GM23338 (cell line): ENCODE data around the gene ORM1. TPM values are rescaled to one million over a fixed set of nuclear protein-coding genes. Genes with fewer than 3 reads are reported as not detected.

Experiments used
- ATAC-seq: fragments of 200-7000 bp; cut with Tn5 transposase; 3 replicates; pipeline ENCODE4 v1.9.1; 2020
- DNase-seq: peaks from one replicate; pipeline ENCODE4 v3.0.0-alpha.2; 2015; ENCODE audit warnings: low spot score
- H2AFZ ChIP-seq: fragments of 200-600 bp; sonication (generic); 2 replicates; pipeline ENCODE4 v1.8.0; 2016; ENCODE audit warnings: antibody characterized with exemption, mild to moderate bottlenecking, moderate library complexity
- H3F3A ChIP-seq: fragments of 200-600 bp; sonication (generic); replicated peaks from 2 replicates; pipeline ENCODE4 v1.8.0; 2017; ENCODE audit warnings: antibody characterized with exemption, mixed run types, low read depth
- H3K27ac ChIP-seq: fragments of 200-600 bp; sonication (generic); 2 replicates; pipeline ENCODE4 v1.6.1; 2016; ENCODE audit warnings: low read depth
- H3K27me3 ChIP-seq: fragments of 200-600 bp; sonication (generic); 2 replicates; pipeline ENCODE4 v1.8.0; 2016; ENCODE audit warnings: mild to moderate bottlenecking, mixed run types, moderate library complexity; ENCODE audit not compliant: insufficient read depth
- H3K36me3 ChIP-seq: fragments of 200-600 bp; sonication (generic); 2 replicates; pipeline ENCODE4 v1.8.0; 2016; ENCODE audit warnings: mild to moderate bottlenecking; ENCODE audit not compliant: insufficient read depth
- H3K4me1 ChIP-seq: fragments of 200-600 bp; sonication (generic); 2 replicates; pipeline ENCODE4 v1.8.0; 2016; ENCODE audit warnings: mild to moderate bottlenecking, moderate library complexity; ENCODE audit not compliant: insufficient read depth
- H3K4me2 ChIP-seq: fragments of 200-600 bp; sonication (generic); 2 replicates; pipeline ENCODE4 v1.7.1; 2017; ENCODE audit warnings: mixed run types
- H3K4me3 ChIP-seq: fragments of 200-600 bp; sonication (generic); 2 replicates; pipeline ENCODE4 v1.6.1; 2016; ENCODE audit warnings: mixed run types
- H3K79me2 ChIP-seq: fragments of 200-600 bp; sonication (generic); replicated peaks from 2 replicates; pipeline ENCODE4 v1.8.0; 2017; ENCODE audit warnings: mild to moderate bottlenecking; ENCODE audit not compliant: insufficient read depth
- H3K9me2 ChIP-seq: fragments of 200-600 bp; sonication (generic); 2 replicates; pipeline ENCODE4 v1.8.0; 2017; ENCODE audit not compliant: insufficient read depth
- H4K20me1 ChIP-seq: fragments of 200-600 bp; sonication (generic); replicated peaks from 2 replicates; pipeline ENCODE4 v1.8.0; 2017; ENCODE audit warnings: mild to moderate bottlenecking; ENCODE audit not compliant: insufficient read depth
- H3K27ac Mint-ChIP-seq: 2 replicates; pipeline ENCODE4 v1.8.0; 2020; ENCODE audit warnings: inconsistent platforms, mild to moderate bottlenecking, moderate library complexity, mixed read lengths
- H3K27me3 Mint-ChIP-seq: 3 replicates; pipeline ENCODE4 v1.8.0; 2022; ENCODE audit warnings: low read depth, mild to moderate bottlenecking, moderate library complexity, mixed read lengths, inconsistent platforms; ENCODE audit not compliant: insufficient read depth, poor library complexity
- H3K36me3 Mint-ChIP-seq: 3 replicates; pipeline ENCODE4 v1.8.0; 2021; ENCODE audit warnings: low read depth, mild to moderate bottlenecking, inconsistent platforms, moderate library complexity, mixed read lengths
- H3K4me1 Mint-ChIP-seq: 3 replicates; pipeline ENCODE4 v1.8.0; 2020; ENCODE audit warnings: mild to moderate bottlenecking, inconsistent platforms, mixed read lengths
- H3K4me3 Mint-ChIP-seq: 3 replicates; pipeline ENCODE4 v1.8.0; 2021; ENCODE audit warnings: moderate library complexity, mild to moderate bottlenecking, inconsistent platforms, mixed read lengths
- H3K9me3 Mint-ChIP-seq: 3 replicates; pipeline ENCODE4 v1.8.0; 2020; ENCODE audit warnings: moderate library complexity, mild to moderate bottlenecking, inconsistent platforms, mixed read lengths
- CTCF ChIP-seq, 2 experiments: fragments of 200-600 bp in 1 of 2; sonication (generic) in 1 of 2; conservative IDR thresholded peaks; 2 replicates each; pipeline versions ENCODE4 v1.5.1 to v1.6.1; 2016 to 2017; ENCODE audit warnings: antibody characterized with exemption in 2 of 2, low read depth in 2 of 2, mild to moderate bottlenecking in 2 of 2, moderate library complexity in 1 of 2
- EZH2 ChIP-seq: fragments of 200-600 bp; sonication (generic); IDR thresholded peaks from one replicate; pipeline ENCODE4 v1.8.0; 2017; ENCODE audit warnings: antibody characterized with exemption, mild to moderate bottlenecking, low read depth; ENCODE audit not compliant: unreplicated experiment
- JUNB ChIP-seq: IDR thresholded peaks from one replicate; pipeline ENCODE4 v1.6.1; 2016; ENCODE audit warnings: antibody characterized with exemption; ENCODE audit not compliant: unreplicated experiment
- POLR2AphosphoS5 ChIP-seq: IDR thresholded peaks from 2 replicates; pipeline ENCODE4 v1.6.1; 2016; ENCODE audit warnings: antibody characterized with exemption, low read depth
- REST ChIP-seq: IDR thresholded peaks from one replicate; pipeline ENCODE4 v1.6.1; 2018; ENCODE audit warnings: antibody characterized with exemption; ENCODE audit not compliant: unreplicated experiment
- STAT1 ChIP-seq: IDR thresholded peaks from one replicate; pipeline ENCODE4 v1.6.1; 2016; ENCODE audit warnings: antibody characterized with exemption; ENCODE audit not compliant: unreplicated experiment
- ZNF114 ChIP-seq: fragments of 250-450 bp; sonication (Bioruptor Pico); IDR thresholded peaks from 2 replicates; pipeline ENCODE4 v1.5.0; 2020; ENCODE audit warnings: mild to moderate bottlenecking, moderate library complexity
- ZNF331 ChIP-seq: fragments of 250-450 bp; sonication (Bioruptor Pico); IDR thresholded peaks from 2 replicates; pipeline ENCODE4 v1.5.0; 2020; ENCODE audit warnings: low read depth, mild to moderate bottlenecking, moderate library complexity
- polyA plus RNA-seq: library from polyadenylated mRNA; unstranded; fragments of >200 nt; fragmentation: Nextera tagmentation; extraction: Ambion mirVana; gene quantifications from 2 replicates; pipeline ENCODE4 v1.2.1, GENCODE V29; 2016
- total RNA-seq: library from RNA; depleted of rRNA; stranded (reverse); fragments of >200 nt; shearing (Covaris generic); gene quantifications from 2 replicates; pipeline ENCODE4 v1.2.3, GENCODE V29; 2014
- TF ChIP-seq, protein P1 (sequence below): IDR thresholded peaks from 2 replicates; pipeline ENCODE4 v1.6.1; 2016; ENCODE audit warnings: antibody characterized with exemption

Gene ORM1
- total and polyA plus RNA-seq, 2 experiments from 2014 or later = not detected

- no peak overlapping the region for H3K27ac Mint-ChIP-seq
- no peaks in the 10 kb centered on the region for H3K27me3 ChIP-seq
- no peaks in the 10 kb centered on the region for H3K4me1 ChIP-seq
- H2AFZ ChIP-seq = no peak overlapping the region
- ATAC-seq (no peak), DNase-seq (no peak)
- no peaks in the 10 kb centered on the region for H3K36me3 ChIP-seq
- no peak overlapping the region for H3K4me3 Mint-ChIP-seq
- no peak overlapping the region for H3K27ac ChIP-seq
- H3K9me3 Mint-ChIP-seq = no peaks in the 10 kb centered on the region; the same call in 2 of the 3 replicates
- no peak overlapping the region for H3K4me2 ChIP-seq
- no peaks in the 10 kb centered on the region for H3K79me2 ChIP-seq
- peaks cover 7% of the 10 kb centered on the region for H3K27me3 Mint-ChIP-seq
- TF ChIP-seq ZNF114 (CRISPR knock-in tag) (no peak), POLR2AphosphoS5 (no peak), ZNF331 (CRISPR knock-in tag) (no peak), EZH2 (no peak)
- TF ChIP-seq, protein P1, sequence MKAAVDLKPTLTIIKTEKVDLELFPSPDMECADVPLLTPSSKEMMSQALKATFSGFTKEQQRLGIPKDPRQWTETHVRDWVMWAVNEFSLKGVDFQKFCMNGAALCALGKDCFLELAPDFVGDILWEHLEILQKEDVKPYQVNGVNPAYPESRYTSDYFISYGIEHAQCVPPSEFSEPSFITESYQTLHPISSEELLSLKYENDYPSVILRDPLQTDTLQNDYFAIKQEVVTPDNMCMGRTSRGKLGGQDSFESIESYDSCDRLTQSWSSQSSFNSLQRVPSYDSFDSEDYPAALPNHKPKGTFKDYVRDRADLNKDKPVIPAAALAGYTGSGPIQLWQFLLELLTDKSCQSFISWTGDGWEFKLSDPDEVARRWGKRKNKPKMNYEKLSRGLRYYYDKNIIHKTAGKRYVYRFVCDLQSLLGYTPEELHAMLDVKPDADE = no peak
- no peaks in the 10 kb centered on the region; the same call in 2 of the 3 replicates for H3K4me1 Mint-ChIP-seq
- no peaks in the 10 kb centered on the region; the same call in 1 of the 2 replicates for H4K20me1 ChIP-seq
- no peaks in the 10 kb centered on the region; the same call in 2 of the 3 replicates for H3K36me3 Mint-ChIP-seq
- no peaks in the 10 kb centered on the region for H3K9me2 ChIP-seq
- no peaks in the 10 kb centered on the region for H3F3A ChIP-seq
- H3K4me3 ChIP-seq = no peak overlapping the region
Measured at GRCh38 chr9:114278881-114279570, 43.9 kb upstream of the ORM1 start.

DNA sequence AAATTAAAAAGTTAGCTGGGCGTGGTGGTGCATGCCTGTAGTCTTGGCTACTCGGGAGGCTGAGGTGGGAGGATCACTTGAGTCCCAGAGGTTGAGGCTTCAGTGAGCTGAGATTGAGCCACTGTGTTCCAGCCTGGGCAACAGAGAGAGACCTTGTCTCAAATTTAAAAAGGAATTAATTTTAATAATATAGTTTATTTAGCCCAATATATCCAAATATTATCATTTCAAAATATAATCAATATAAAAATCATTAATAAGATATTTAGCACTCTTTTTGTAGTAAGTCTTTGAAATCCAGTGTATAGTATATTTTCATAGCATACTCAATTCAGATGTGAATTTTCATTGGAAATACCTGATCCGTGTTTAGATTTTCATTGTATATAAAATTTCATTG lies 43.2 kb upstream of the ORM1 start:
- H3K27me3 ChIP-seq = no peaks in the 10 kb centered on the region
- TF ChIP-seq STAT1 (no peak), EZH2 (no peak), JUNB (no peak)
- peaks cover 7% of the 10 kb centered on the region for H3K27me3 Mint-ChIP-seq
- H3K36me3 ChIP-seq = no peaks in the 10 kb centered on the region
- no peak overlapping the region for H3K27ac Mint-ChIP-seq
- no peaks in the 10 kb centered on the region for H3K9me2 ChIP-seq
- H3F3A ChIP-seq = no peaks in the 10 kb centered on the region
- no peak for ATAC-seq
- H3K4me1 ChIP-seq = no peaks in the 10 kb centered on the region
- no peaks in the 10 kb centered on the region; the same call in 2 of the 3 replicates for H3K4me1 Mint-ChIP-seq
- H3K4me3 Mint-ChIP-seq = no peak overlapping the region
- no peaks in the 10 kb centered on the region; the same call in 2 of the 3 replicates for H3K36me3 Mint-ChIP-seq
- no peaks in the 10 kb centered on the region for H3K79me2 ChIP-seq
- no peaks in the 10 kb centered on the region; the same call in 1 of the 2 replicates for H4K20me1 ChIP-seq
- no peak overlapping the region for H2AFZ ChIP-seq
- H3K4me3 ChIP-seq = no peak overlapping the region
- no peak overlapping the region for H3K27ac ChIP-seq
- no peaks in the 10 kb centered on the region; the same call in 2 of the 3 replicates for H3K9me3 Mint-ChIP-seq
- no peak for DNase-seq
- no peak overlapping the region for H3K4me2 ChIP-seq

DNA sequence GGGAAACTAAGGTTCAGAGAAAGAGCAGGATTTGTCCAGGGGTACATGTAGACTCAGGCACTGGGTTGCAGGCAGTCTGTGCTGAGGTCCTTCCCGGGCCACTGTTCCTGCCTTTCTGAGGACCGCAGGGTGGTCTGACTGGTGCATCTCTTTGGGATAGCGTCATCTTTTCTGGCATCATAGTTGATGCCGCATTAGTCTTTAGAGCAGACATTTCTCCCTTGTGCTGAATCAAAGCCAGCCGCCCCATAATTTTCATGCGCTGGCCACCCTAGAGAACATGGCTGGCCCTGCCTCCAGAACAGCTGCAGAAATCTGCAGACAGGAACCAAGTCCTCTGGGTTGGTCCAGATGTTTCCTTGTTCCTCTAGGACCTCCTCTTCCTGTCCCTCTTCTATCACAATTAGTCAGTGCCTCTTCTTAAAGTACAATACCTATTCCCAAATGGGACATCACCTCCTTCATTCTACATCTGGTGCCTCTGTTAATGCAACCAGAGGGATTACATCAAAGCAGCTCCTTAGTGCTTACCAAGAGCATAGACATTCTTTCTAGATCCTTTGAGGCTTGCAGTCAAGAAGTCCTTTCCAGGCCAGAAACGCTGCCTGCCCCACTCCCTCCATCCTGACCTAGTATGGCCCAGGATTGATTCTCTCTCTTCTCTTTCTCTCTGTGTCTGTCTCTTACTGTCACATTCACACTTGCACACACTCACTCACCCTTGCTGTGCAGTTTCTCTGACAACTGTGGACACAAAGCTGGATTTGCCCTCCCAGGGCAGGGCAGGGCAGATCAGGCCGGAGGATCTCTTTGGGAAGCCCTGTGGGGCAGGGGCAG lies 42.0 kb upstream of the ORM1 start:
- H3K36me3 Mint-ChIP-seq = peaks cover 3% of the 10 kb centered on the region; the same call in 1 of the 3 replicates
- DNase-seq (no peak), ATAC-seq (no peak)
- H3K27me3 ChIP-seq = no peaks in the 10 kb centered on the region
- no peaks in the 10 kb centered on the region for H3K79me2 ChIP-seq
- no peaks in the 10 kb centered on the region for H3K9me2 ChIP-seq
- H3K4me1 Mint-ChIP-seq = peaks cover 5% of the 10 kb centered on the region; the same call in 2 of the 3 replicates
- no peaks in the 10 kb centered on the region for H3K4me1 ChIP-seq
- no peak overlapping the region for H3K27ac Mint-ChIP-seq
- no peak overlapping the region for H3K27ac ChIP-seq
- H3K36me3 ChIP-seq = no peaks in the 10 kb centered on the region
- H4K20me1 ChIP-seq = no peaks in the 10 kb centered on the region; the same call in 1 of the 2 replicates
- H3K4me3 ChIP-seq = no peak overlapping the region
- H2AFZ ChIP-seq = no peak overlapping the region
- H3F3A ChIP-seq = no peaks in the 10 kb centered on the region
- H3K9me3 Mint-ChIP-seq = no peaks in the 10 kb centered on the region; the same call in 2 of the 3 replicates
- H3K4me3 Mint-ChIP-seq = no peak overlapping the region
- H3K4me2 ChIP-seq = no peak overlapping the region
- H3K27me3 Mint-ChIP-seq = peaks cover 4% of the 10 kb centered on the region
- TF ChIP-seq CTCF (conservative IDR thresholded peaks at IDR 0.05; ENCODE audit: low read depth in 2 of 2) = no peak
- TF ChIP-seq REST = no peak
- no peak for TF ChIP-seq EZH2
- TF ChIP-seq, protein P1 = no peak
- TF ChIP-seq ZNF114 (CRISPR knock-in tag) = no peak
